Peyer's patch (tissue), 4 donors: ENCODE data around the gene EFEMP2. TPM values are rescaled to one million over a fixed set of nuclear protein-coding genes. Genes with fewer than 3 reads are reported as not detected.
"Not testable (repeated sequence)": the region's sequence is repeated elsewhere in the genome, so short reads cannot be mapped to it uniquely, and the experiment has no call there.

Experiments used
- DNase-seq, 3 donors: peaks; one replicate each; pipeline ENCODE4 v3.0.0-alpha.2; 2017 to 2019
- H3K27ac ChIP-seq, 4 donors: fragments of 200-600 bp; sonication (generic); one replicate each; pipeline ENCODE4 v1.5.1; 2016 to 2019
- H3K27me3 ChIP-seq, 2 donors: fragments of 200-600 bp; sonication (generic); one replicate each; pipeline ENCODE4 v1.5.1; 2019
- H3K36me3 ChIP-seq, 3 donors: fragments of 200-600 bp; sonication (generic); one replicate each; pipeline ENCODE4 v1.5.1; 2016 to 2019
- H3K4me1 ChIP-seq, 4 donors: fragments of 200-600 bp; sonication (generic); one replicate each; pipeline ENCODE4 v1.5.1; 2016 to 2019
- H3K4me3 ChIP-seq, 4 donors: fragments of 200-600 bp; sonication (generic); 1 replicate in 3 of 4; 2 replicates in 1 of 4; pipeline ENCODE4 v1.5.1; 2016 to 2019; ENCODE audit warnings: mild to moderate bottlenecking in 1 of 4
- H3K9me3 ChIP-seq, 4 donors: fragments of 200-600 bp; sonication (generic); one replicate each; pipeline ENCODE4 v1.5.1; 2016 to 2019; ENCODE audit warnings: mild to moderate bottlenecking in 1 of 4
- POLR2A ChIP-seq, 2 donors: fragments of 450-650 bp; IDR thresholded peaks; one replicate each; pipeline ENCODE4 v1.5.1; 2017; ENCODE audit warnings: antibody characterized with exemption in 2 of 2, mild to moderate bottlenecking in 2 of 2, moderate library complexity in 2 of 2
- total RNA-seq, 4 donors: library from RNA; depleted of rRNA; stranded (reverse); fragments of >200 nt; gene quantifications; one replicate each; pipeline ENCODE4 v1.1.0, GENCODE V29; 2016
- TF ChIP-seq, protein P1 (sequence below), 6 experiments: fragments of 450-650 bp in 4 of 6; fragments of 200-600 bp in 2 of 6; sonication (generic) in 1 of 6; IDR thresholded peaks; one replicate each; pipeline ENCODE4 v1.5.1; 2017 to 2019; ENCODE audit warnings: antibody characterized with exemption in 6 of 6, mild to moderate bottlenecking in 3 of 6, moderate library complexity in 1 of 6

EFEMP2 gene
- total RNA-seq, 4 donors from 2014 or later = 4.4 to 75.1 (median 12.1) TPM

DNA sequence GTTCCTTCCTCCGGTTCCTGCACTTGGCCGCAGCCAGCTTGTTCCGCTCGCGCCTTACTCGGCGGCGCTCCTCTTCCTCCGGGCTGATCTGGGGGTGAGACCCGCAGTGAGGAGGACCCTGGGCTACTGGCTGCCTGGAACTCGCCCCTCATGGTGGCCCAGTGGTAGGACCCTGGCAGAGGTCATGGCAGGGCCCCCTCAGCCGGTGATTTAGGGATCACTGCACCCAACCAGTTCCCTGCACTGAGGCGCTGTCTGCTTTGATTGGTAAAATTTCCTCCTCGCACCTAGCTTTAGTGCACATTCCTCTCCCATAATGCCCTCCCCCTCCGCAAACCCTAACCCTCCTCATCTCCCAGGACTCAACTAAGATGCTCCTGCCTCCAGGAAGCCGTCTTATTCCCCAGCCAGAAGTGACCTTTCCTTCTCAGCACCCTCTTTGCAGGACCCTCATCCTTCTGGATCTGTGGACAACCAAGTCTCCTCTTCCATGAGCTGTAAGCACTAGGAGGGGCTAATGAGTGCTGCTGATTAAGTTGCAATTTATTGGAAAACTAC, 21.5 kb upstream of the EFEMP2 start:
- no peaks in the 10 kb centered on the region for H3K36me3 ChIP-seq
- peak in 2 of 3 donors; percentile 70 to 82 for DNase-seq
- H3K4me1 ChIP-seq = peaks cover 2 to 46% (median 32%) of the 10 kb centered on the region in 4 donors
- no peaks in the 10 kb centered on the region for H3K9me3 ChIP-seq
- peak overlapping the region; percentile 21 to 34 (median 29) for H3K4me3 ChIP-seq
- TF ChIP-seq POLR2A (IDR thresholded peaks at IDR 0.05) = no peak
- TF ChIP-seq, protein P1, sequence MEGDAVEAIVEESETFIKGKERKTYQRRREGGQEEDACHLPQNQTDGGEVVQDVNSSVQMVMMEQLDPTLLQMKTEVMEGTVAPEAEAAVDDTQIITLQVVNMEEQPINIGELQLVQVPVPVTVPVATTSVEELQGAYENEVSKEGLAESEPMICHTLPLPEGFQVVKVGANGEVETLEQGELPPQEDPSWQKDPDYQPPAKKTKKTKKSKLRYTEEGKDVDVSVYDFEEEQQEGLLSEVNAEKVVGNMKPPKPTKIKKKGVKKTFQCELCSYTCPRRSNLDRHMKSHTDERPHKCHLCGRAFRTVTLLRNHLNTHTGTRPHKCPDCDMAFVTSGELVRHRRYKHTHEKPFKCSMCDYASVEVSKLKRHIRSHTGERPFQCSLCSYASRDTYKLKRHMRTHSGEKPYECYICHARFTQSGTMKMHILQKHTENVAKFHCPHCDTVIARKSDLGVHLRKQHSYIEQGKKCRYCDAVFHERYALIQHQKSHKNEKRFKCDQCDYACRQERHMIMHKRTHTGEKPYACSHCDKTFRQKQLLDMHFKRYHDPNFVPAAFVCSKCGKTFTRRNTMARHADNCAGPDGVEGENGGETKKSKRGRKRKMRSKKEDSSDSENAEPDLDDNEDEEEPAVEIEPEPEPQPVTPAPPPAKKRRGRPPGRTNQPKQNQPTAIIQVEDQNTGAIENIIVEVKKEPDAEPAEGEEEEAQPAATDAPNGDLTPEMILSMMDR (IDR thresholded peaks at IDR 0.05) = no peak
- peak overlapping the region; percentile 74 to 99 (median 83) for H3K27ac ChIP-seq
- no peaks in the 10 kb centered on the region for H3K27me3 ChIP-seq

DNA sequence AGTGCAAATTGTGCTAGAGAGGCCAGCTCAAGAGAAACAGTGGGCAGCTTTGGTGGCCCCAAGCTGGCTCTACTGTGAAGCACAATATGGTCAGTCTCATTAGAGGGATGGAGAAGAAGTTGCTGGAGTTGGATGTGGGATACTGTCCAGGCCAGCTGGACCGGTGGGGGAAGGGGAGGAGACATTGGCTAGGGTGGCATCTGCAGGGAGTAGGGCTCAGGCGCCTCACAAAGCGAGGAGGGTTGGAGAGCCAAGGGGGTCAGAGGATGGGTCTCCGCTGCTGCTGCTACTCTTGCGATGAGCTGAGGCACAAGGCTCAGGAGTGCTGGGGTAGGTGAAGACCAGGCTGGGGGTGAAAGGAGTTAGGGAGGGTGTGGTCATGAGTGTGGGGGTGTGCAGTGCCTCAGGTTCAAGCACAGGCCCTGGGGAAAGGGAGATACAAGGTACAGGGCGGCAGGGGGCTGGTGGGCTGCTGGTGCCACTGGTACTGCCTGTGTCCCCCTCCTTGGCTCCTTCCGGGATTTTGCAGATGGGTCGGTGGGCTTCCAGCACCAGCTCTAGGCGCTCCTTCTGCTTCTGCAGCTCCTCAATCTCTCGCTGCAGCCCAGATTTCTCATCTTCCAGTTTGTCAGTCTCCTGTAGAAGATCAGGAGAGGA, 20.2 kb upstream of the EFEMP2 start:
- H3K36me3 ChIP-seq = no peaks in the 10 kb centered on the region
- TF ChIP-seq, protein P1 (IDR thresholded peaks at IDR 0.05) = no peak
- no peak for TF ChIP-seq POLR2A (IDR thresholded peaks at IDR 0.05)
- H3K4me3 ChIP-seq = no peak overlapping the region
- H3K9me3 ChIP-seq = no peaks in the 10 kb centered on the region
- H3K27ac ChIP-seq = peak overlapping the region; percentile 74 to 99 (median 93)
- H3K27me3 ChIP-seq = no peaks in the 10 kb centered on the region
- peaks cover 0 to 48% (median 32%) of the 10 kb centered on the region in 4 donors for H3K4me1 ChIP-seq
- no peak for DNase-seq

DNA sequence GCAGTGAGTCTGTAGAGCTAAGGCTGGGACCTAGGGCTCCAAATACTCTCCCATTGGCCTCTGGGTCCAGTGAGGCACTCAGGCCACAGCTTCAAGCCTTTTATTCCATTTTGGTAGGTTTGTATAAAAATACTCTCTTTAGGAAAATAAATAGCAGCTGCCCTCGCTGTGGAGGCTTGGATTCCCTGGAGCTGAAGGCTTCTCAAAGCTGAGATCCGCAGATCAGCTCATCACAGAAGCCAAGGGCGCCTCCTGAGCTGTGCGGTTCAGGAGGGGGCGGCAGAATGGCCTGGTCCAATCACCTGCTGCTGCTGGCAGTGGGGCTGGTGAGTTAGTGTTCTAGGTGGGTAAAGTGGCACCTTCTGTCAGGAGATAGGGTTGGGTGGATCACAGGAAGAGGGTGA, 19.5 kb upstream of the EFEMP2 start:
- Histone ChIP-seq H3K27ac (peak overlapping the region; percentile 89 to 99 (median 93)), H3K4me3 (peak overlapping the region; percentile 63 to 75 (median 71)), H3K4me1 (peaks cover 0 to 54% (median 33%) of the 10 kb centered on the region in 4 donors)
- not testable (repeated sequence) for DNase-seq, H3K9me3 ChIP-seq, H3K27me3 ChIP-seq, H3K36me3 ChIP-seq

DNA sequence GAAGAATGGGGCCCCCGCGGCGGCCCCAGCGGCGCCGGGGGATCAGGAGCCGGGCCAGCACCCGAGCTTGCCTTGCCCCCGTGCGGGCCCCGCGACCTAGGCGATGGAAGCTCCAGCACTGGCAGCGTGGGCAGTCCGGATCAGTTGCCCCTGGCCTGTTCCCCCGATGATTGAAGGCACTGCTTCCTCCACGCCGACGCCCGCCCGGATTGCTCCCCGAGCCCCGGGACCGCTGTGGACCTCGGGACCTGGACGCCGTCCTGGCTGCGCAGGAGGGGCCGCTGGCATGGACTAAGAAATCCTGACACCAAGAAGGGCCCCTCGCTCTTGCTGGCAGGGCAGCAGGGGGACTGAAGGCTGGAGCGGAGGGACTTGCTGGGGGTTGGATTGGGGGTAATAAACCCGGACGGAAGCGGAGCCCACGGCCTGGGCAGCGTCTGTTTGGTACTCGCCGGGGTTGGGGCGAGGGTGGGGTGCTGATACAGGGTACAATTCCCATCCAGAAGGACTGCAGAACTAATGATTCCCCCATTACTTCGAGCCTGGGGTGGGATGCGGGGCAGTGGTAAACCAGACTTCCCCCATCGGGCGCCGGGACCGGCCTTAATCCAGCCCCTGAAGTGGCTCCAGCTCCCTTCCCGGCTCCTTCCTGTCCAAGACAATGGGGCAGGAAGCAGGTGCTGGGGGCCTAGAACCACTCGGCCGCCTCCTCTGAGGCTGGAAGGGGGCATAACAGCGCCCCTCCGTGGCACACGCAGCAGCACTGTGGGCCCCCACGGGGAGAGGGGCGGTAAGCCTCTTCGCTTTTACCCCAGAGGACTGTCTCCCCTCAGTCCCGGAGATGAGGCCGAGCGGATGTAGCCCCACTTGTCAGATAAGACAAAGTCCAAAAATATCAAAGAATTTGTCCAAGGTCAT, 18.9 kb upstream of the EFEMP2 start:
- TF ChIP-seq, protein P1 (IDR thresholded peaks at IDR 0.05) = no peak
- peak in 1 of 2 donors; percentile 19 for TF ChIP-seq POLR2A (IDR thresholded peaks at IDR 0.05)
- no peaks in the 10 kb centered on the region for H3K36me3 ChIP-seq
- no peaks in the 10 kb centered on the region for H3K9me3 ChIP-seq
- peak overlapping the region; percentile 63 to 75 (median 71) for H3K4me3 ChIP-seq
- H3K4me1 ChIP-seq = peaks cover 0 to 61% (median 35%) of the 10 kb centered on the region in 4 donors
- H3K27ac ChIP-seq = peak overlapping the region; percentile 89 to 99 (median 93)
- DNase-seq = peak in 2 of 3 donors; percentile 57 to 61
- H3K27me3 ChIP-seq = no peaks in the 10 kb centered on the region

DNA sequence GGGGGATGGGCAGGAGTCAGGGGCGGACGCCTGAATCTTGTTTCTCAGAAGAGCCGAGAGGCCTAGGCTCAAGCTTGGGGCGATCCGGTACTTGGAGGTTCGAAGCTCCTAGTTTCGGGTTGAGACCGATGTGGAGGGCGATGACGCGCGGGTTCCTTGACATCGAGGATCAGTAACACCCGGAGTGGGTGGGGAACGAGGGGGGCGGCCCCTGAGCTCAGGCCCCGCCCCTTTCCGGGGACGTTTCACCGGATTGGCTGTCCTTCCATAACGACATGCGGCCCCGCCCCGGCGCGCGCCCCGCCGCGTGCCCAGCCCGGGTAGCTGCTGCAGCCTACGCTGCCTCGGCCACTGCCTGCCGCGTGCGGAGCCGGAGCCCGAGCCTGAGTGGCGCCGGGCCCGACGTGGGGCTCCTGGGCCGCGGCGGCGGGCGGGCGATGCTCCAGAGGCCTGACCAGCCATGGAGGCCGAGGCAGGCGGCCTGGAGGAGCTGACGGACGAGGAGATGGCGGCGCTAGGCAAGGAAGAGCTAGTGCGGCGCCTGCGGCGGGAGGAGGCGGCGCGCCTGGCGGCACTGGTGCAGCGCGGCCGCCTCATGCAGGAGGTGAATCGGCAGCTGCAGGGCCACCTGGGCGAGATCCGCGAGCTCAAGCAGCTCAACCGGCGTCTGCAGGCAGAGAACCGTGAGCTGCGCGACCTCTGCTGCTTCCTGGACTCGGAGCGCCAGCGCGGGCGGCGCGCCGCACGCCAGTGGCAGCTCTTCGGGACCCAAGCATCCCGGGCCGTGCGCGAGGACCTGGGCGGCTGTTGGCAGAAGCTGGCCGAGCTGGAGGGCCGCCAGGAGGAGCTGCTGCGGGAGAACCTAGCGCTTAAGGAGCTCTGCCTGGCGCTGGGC, 18.0 kb upstream of the EFEMP2 start, which contains the start of gene CCDC85B:
TSS of gene CCDC85B (plus strand) at position 350 of the 895 bp plus-strand sequence. CDS start at position 461, 111 bp downstream.
- peak; percentile 83 to 95 for TF ChIP-seq POLR2A (IDR thresholded peaks at IDR 0.05)
- TF ChIP-seq, protein P1 (IDR thresholded peaks at IDR 0.05) = peak in 4 of 6 experiments; percentile 19 to 38 (median 37)
- Histone ChIP-seq H3K27me3 (no peaks in the 10 kb centered on the region), H3K4me1 (peaks cover 0 to 70% (median 35%) of the 10 kb centered on the region in 4 donors), H3K36me3 (peaks cover 0 to under 1% (median 0%) of the 10 kb centered on the region in 3 donors), H3K9me3 (no peaks in the 10 kb centered on the region), H3K4me3 (peak within 1 kb of the TSS; percentile 63 to 83 (median 76)), H3K27ac (peak within 1 kb of the TSS; percentile 89 to 99 (median 93))
- peak; percentile 98 to 100 (median 99) for DNase-seq
